MM.1S (cell line): Measurements from ENCODE around the gene MRPS10.

Experiments
- DNase-seq: peaks from one replicate; pipeline ENCODE4 v3.0.0-alpha.2; 2015
- H2AFZ ChIP-seq: fragments of 300-600 bp; sonication (generic); 2 replicates; pipeline ENCODE4 v1.6.0; 2016; ENCODE audit warnings: antibody characterized with exemption, low read length
- H3F3A ChIP-seq: fragments of 300-600 bp; sonication (generic); 2 replicates; pipeline ENCODE4 v1.6.1; 2016; ENCODE audit warnings: mild to moderate bottlenecking, antibody characterized with exemption, low read length, moderate library complexity, mixed read lengths; ENCODE audit not compliant: insufficient read depth
- H3K27ac ChIP-seq: fragments of 300-600 bp; sonication (generic); 2 replicates; pipeline ENCODE4 v1.5.1; 2016; ENCODE audit warnings: mild to moderate bottlenecking, low read length
- H3K27me3 ChIP-seq: fragments of 300-600 bp; sonication (generic); replicated peaks from 2 replicates; pipeline ENCODE4 v1.6.0; 2016; ENCODE audit warnings: low read length; ENCODE audit not compliant: insufficient read depth
- H3K36me3 ChIP-seq: fragments of 300-600 bp; sonication (generic); replicated peaks from 2 replicates; pipeline ENCODE4 v1.6.1; 2016; ENCODE audit warnings: mild to moderate bottlenecking, low read length, mixed read lengths; ENCODE audit not compliant: insufficient read depth
- H3K4me1 ChIP-seq: fragments of 300-600 bp; sonication (generic); 2 replicates; pipeline ENCODE4 v1.6.1; 2016; ENCODE audit warnings: low read length, mixed read lengths
- H3K4me2 ChIP-seq: fragments of 300-600 bp; sonication (generic); 2 replicates; pipeline ENCODE4 v1.6.0; 2016; ENCODE audit warnings: low read depth, low read length
- H3K4me3 ChIP-seq: fragments of 300-600 bp; sonication (generic); 2 replicates; pipeline ENCODE4 v1.5.1; 2016; ENCODE audit warnings: low read length, mixed read lengths
- H3K79me2 ChIP-seq: fragments of 300-600 bp; sonication (generic); 2 replicates; pipeline ENCODE4 v1.6.1; 2016; ENCODE audit warnings: mixed run types, low read length, mixed read lengths
- H3K9ac ChIP-seq: fragments of 300-600 bp; sonication (generic); 2 replicates; pipeline ENCODE4 v1.6.1; 2016; ENCODE audit warnings: low read length, mixed read lengths
- H3K9me2 ChIP-seq: fragments of 300-600 bp; sonication (generic); replicated peaks from 2 replicates; pipeline ENCODE4 v1.6.1; 2016; ENCODE audit warnings: mild to moderate bottlenecking, low read length, mixed read lengths; ENCODE audit not compliant: insufficient read depth
- H3K9me3 ChIP-seq: fragments of 300-600 bp; sonication (generic); replicated peaks from 2 replicates; pipeline ENCODE4 v1.6.1; 2016; ENCODE audit warnings: mild to moderate bottlenecking, low read length, mixed read lengths; ENCODE audit not compliant: insufficient read depth
- H4K20me1 ChIP-seq: fragments of 300-600 bp; sonication (generic); 2 replicates; pipeline ENCODE4 v1.6.1; 2016; ENCODE audit warnings: mild to moderate bottlenecking, low read length, moderate library complexity, mixed read lengths; ENCODE audit not compliant: insufficient read depth
- CTCF ChIP-seq: fragments of 300-600 bp; sonication (generic); IDR thresholded peaks from 2 replicates; pipeline ENCODE4 v1.5.1; 2016; ENCODE audit warnings: antibody characterized with exemption, low read length, mixed read lengths
- EZH2 ChIP-seq: fragments of 300-600 bp; sonication (generic); optimal IDR thresholded peaks from 2 replicates; pipeline ENCODE3; 2017; ENCODE audit warnings: low read depth, mild to moderate bottlenecking, antibody characterized with exemption, low read length, mixed read lengths
- EZH2phosphoT487 ChIP-seq: fragments of 300-600 bp; sonication (generic); IDR thresholded peaks from 2 replicates; pipeline ENCODE4 v1.6.1; 2018; ENCODE audit warnings: antibody characterized with exemption, low read length

MRPS10 gene

GRCh38 chr6:42159431-42160024 lies 58.1 kb downstream of the MRPS10 start:
- Histone ChIP-seq H3F3A (no peaks in the 10 kb centered on the region), H3K4me2 (no peak overlapping the region), H3K27me3 (peaks cover 8% of the 10 kb centered on the region; the same call in 1 of the 2 replicates), H3K79me2 (no peaks in the 10 kb centered on the region), H3K4me3 (no peak overlapping the region), H2AFZ (no peak overlapping the region), H3K27ac (no peak overlapping the region), H3K36me3 (no peaks in the 10 kb centered on the region), H3K9me2 (no peaks in the 10 kb centered on the region), H4K20me1 (no peaks in the 10 kb centered on the region), H3K4me1 (no peaks in the 10 kb centered on the region), H3K9ac (no peak overlapping the region), H3K9me3 (no peaks in the 10 kb centered on the region)
- TF ChIP-seq EZH2phosphoT487 (no peak), CTCF (no peak), EZH2 (no peak)
- DNase-seq: no peak

- no peaks in the 10 kb centered on the region for H3K79me2 ChIP-seq
- no peak overlapping the region for H2AFZ ChIP-seq
- H3K4me1 ChIP-seq: no peaks in the 10 kb centered on the region
- no peaks in the 10 kb centered on the region for H3K36me3 ChIP-seq
- no peaks in the 10 kb centered on the region for H3K9me3 ChIP-seq
- H3K4me2 ChIP-seq: no peak overlapping the region
- no peak overlapping the region for H3K9ac ChIP-seq
- H3K27me3 ChIP-seq: peaks cover 8% of the 10 kb centered on the region; the same call in 1 of the 2 replicates
- H4K20me1 ChIP-seq: no peaks in the 10 kb centered on the region
- no peak overlapping the region for H3K27ac ChIP-seq
- H3K9me2 ChIP-seq: no peaks in the 10 kb centered on the region
- TF ChIP-seq EZH2phosphoT487 (no peak), EZH2 (no peak), CTCF (no peak)
- DNase-seq: no peak
- H3F3A ChIP-seq: no peaks in the 10 kb centered on the region
- H3K4me3 ChIP-seq: no peak overlapping the region
These were observed 59.0 kb downstream of the MRPS10 start for GRCh38 chr6:42158631-42159030.

- Histone ChIP-seq H3K79me2 (no peaks in the 10 kb centered on the region), H3K9me2 (no peaks in the 10 kb centered on the region), H3K27ac (no peak overlapping the region), H2AFZ (no peak overlapping the region), H3K4me3 (no peak overlapping the region), H4K20me1 (no peaks in the 10 kb centered on the region), H3F3A (no peaks in the 10 kb centered on the region), H3K9ac (no peak overlapping the region), H3K36me3 (no peaks in the 10 kb centered on the region), H3K4me2 (no peak overlapping the region), H3K9me3 (no peaks in the 10 kb centered on the region), H3K4me1 (no peaks in the 10 kb centered on the region), H3K27me3 (peaks cover 4% of the 10 kb centered on the region; the same call in 1 of the 2 replicates)
- TF ChIP-seq CTCF (no peak), EZH2phosphoT487 (no peak)
- no peak for DNase-seq
These were observed 59.6 kb downstream of the MRPS10 start for GRCh38 chr6:42158011-42158410.
